Gastroesophageal sphincter (tissue), 4 donors: Measurements from ENCODE around the gene WWP2. TPM values are rescaled to one million over a fixed set of nuclear protein-coding genes. Genes with fewer than 3 reads are reported as not detected.

ENCODE experiments used
- ATAC-seq: fragments of 150-250 bp; one replicate; pipeline ENCODE4 v1.9.1; 2016; ENCODE audit warnings: mild to moderate bottlenecking, moderate library complexity
- H3K27ac ChIP-seq, 4 donors: fragments of 200-600 bp; sonication (generic) in 3 of 4; 1 replicate in 3 of 4; 2 replicates in 1 of 4; pipeline ENCODE4 v1.5.1; 2016 to 2019
- H3K27me3 ChIP-seq: fragments of 200-600 bp; sonication (generic); one replicate; pipeline ENCODE4 v1.5.1; 2019
- H3K36me3 ChIP-seq, 2 donors: fragments of 200-600 bp; sonication (generic); one replicate each; pipeline ENCODE4 v1.5.1; 2019; ENCODE audit warnings: control low read depth in 1 of 2
- H3K4me1 ChIP-seq, 3 donors: fragments of 200-600 bp; sonication (generic); 1 replicate in 2 of 3; 2 replicates in 1 of 3; pipeline ENCODE4 v1.5.1; 2016 to 2019; ENCODE audit warnings: control low read depth in 2 of 3
- H3K4me3 ChIP-seq, 2 donors: fragments of 200-600 bp; sonication (generic); one replicate each; pipeline ENCODE4 v1.5.1; 2019; ENCODE audit warnings: mild to moderate bottlenecking in 1 of 2, moderate library complexity in 1 of 2
- H3K9me3 ChIP-seq, 3 donors: fragments of 200-600 bp; sonication (generic); one replicate each; pipeline ENCODE4 v1.5.1; 2017 to 2019; ENCODE audit warnings: control low read depth in 2 of 3
- CTCF ChIP-seq, 4 experiments: fragments of 200-600 bp in 2 of 4; fragments of 450-650 bp in 2 of 4; sonication (generic) in 1 of 4; IDR thresholded peaks; one replicate each; pipeline ENCODE4 v1.5.1; 2017 to 2019; ENCODE audit warnings: antibody characterized with exemption in 4 of 4, mild to moderate bottlenecking in 2 of 4, moderate library complexity in 2 of 4
- EP300 ChIP-seq: sonication (generic); formaldehyde crosslinking; IDR thresholded peaks from one replicate; pipeline ENCODE4 v1.6.1; 2017; ENCODE audit warnings: antibody characterized with exemption, mild to moderate bottlenecking
- POLR2A ChIP-seq, 2 donors: fragments of 450-650 bp; IDR thresholded peaks; one replicate each; pipeline ENCODE4 v1.6.1; 2017; ENCODE audit warnings: antibody characterized with exemption in 2 of 2, mild to moderate bottlenecking in 2 of 2, moderate library complexity in 1 of 2
- POLR2AphosphoS5 ChIP-seq: sonication (generic); formaldehyde crosslinking; IDR thresholded peaks from one replicate; pipeline ENCODE4 v1.6.1; 2017; ENCODE audit warnings: antibody characterized with exemption
- WGBS, 2 donors: methylation state at CpG; one replicate each; pipeline ENCODE4 v1.1.5; 2018; ENCODE audit warnings: low coverage in 1 of 2; 5-methylcytosine and 5-hydroxymethylcytosine counted together
- total RNA-seq, 4 donors: library from RNA; depleted of rRNA; stranded (reverse); fragments of >200 nt; gene quantifications; one replicate each; pipeline ENCODE4 v1.1.0, GENCODE V29; 2016

The WWP2 gene
- total RNA-seq, 4 donors from 2014 or later, result 23.4 to 31.9 (median 28.8) TPM

GRCh38 chr16:69938981-69939820 lies 177.1 kb downstream of the WWP2 start:
- H3K9me3 ChIP-seq, result no peaks in the 10 kb centered on the region
- H3K4me3 ChIP-seq, result no peak overlapping the region
- peaks cover 0 to 71% of the 10 kb centered on the region in 2 donors for H3K36me3 ChIP-seq
- no peak for ATAC-seq
- no peak overlapping the region for H3K27ac ChIP-seq
- 67% methylated on average over 3 of the region's 28 CpGs; no CpG with 5 or more reads in 1 of the 2 donors for WGBS, 2 donors
- TF ChIP-seq CTCF (IDR thresholded peaks at IDR 0.05), result no peak
- no peak for TF ChIP-seq POLR2AphosphoS5
- TF ChIP-seq EP300, result no peak
- no peak for TF ChIP-seq POLR2A (IDR thresholded peaks at IDR 0.05)
- H3K27me3 ChIP-seq, result no peaks in the 10 kb centered on the region
- peaks cover 0 to 9% (median 0%) of the 10 kb centered on the region in 3 donors for H3K4me1 ChIP-seq

- TF ChIP-seq CTCF (IDR thresholded peaks at IDR 0.05) (no peak), POLR2AphosphoS5 (no peak), POLR2A (IDR thresholded peaks at IDR 0.05) (no peak), EP300 (no peak)
- Histone ChIP-seq H3K4me1 (peaks cover 0 to 9% (median 0%) of the 10 kb centered on the region in 3 donors), H3K9me3 (no peaks in the 10 kb centered on the region), H3K4me3 (no peak overlapping the region), H3K27ac (no peak overlapping the region), H3K36me3 (peaks cover 0 to 63% of the 10 kb centered on the region in 2 donors), H3K27me3 (no peaks in the 10 kb centered on the region)
- no peak for ATAC-seq
- WGBS, 2 donors, result 88 to 91% methylated on average over 6 to 7 of the region's 26 CpGs
Measured at GRCh38 chr16:69939821-69940585, 177.9 kb downstream of the WWP2 start.

- H3K36me3 ChIP-seq, result peaks cover 0 to 57% of the 10 kb centered on the region in 2 donors
- no peak for ATAC-seq
- H3K27me3 ChIP-seq, result no peaks in the 10 kb centered on the region
- TF ChIP-seq POLR2AphosphoS5 (no peak), EP300 (no peak), POLR2A (IDR thresholded peaks at IDR 0.05) (no peak), CTCF (IDR thresholded peaks at IDR 0.05) (no peak)
- H3K4me3 ChIP-seq, result no peak overlapping the region
- H3K27ac ChIP-seq, result no peak overlapping the region
- no CpG with 5 or more reads among the region's 13 CpGs for WGBS, 2 donors
- H3K4me1 ChIP-seq, result peaks cover 0 to 9% (median 0%) of the 10 kb centered on the region in 3 donors
- no peaks in the 10 kb centered on the region for H3K9me3 ChIP-seq
Measured at GRCh38 chr16:69940676-69941075, 178.5 kb downstream of the WWP2 start.

GRCh38 chr16:69941251-69942098 lies 179.3 kb downstream of the WWP2 start:
- peaks cover 0 to 49% of the 10 kb centered on the region in 2 donors for H3K36me3 ChIP-seq
- no peaks in the 10 kb centered on the region for H3K9me3 ChIP-seq
- WGBS, 2 donors, result 87% methylated on average over 3 of the region's 28 CpGs; no CpG with 5 or more reads in 1 of the 2 donors
- no peak overlapping the region for H3K4me3 ChIP-seq
- no peak for ATAC-seq
- peaks cover 0 to 9% (median 0%) of the 10 kb centered on the region in 3 donors for H3K4me1 ChIP-seq
- H3K27ac ChIP-seq, result no peak overlapping the region
- TF ChIP-seq CTCF (IDR thresholded peaks at IDR 0.05), result no peak
- TF ChIP-seq EP300, result no peak
- TF ChIP-seq POLR2A (IDR thresholded peaks at IDR 0.05), result no peak
- TF ChIP-seq POLR2AphosphoS5, result no peak
- no peaks in the 10 kb centered on the region for H3K27me3 ChIP-seq
